AG04450 (cell line): Measurements from ENCODE around the gene VASP. TPM values are rescaled to one million over a fixed set of nuclear protein-coding genes. Genes with fewer than 3 reads are reported as not detected.

Source experiments
- CTCF ChIA-PET: fragments of 300-600, 350-600 bp; formaldehyde crosslinking; extraction: SDS; loops from one replicate; lab custom pipeline; 2022; ENCODE audit warnings: antibody characterized with exemption, inconsistent platforms; lab: Charles Lee
- POLR2A ChIA-PET: fragments of 350-600 bp; formaldehyde crosslinking; extraction: SDS; loops from one replicate; lab custom pipeline; 2021; ENCODE audit warnings: antibody characterized with exemption, inconsistent platforms; lab: Yijun Ruan, JAX
- DNase-seq: peaks from one replicate; pipeline ENCODE4 v3.0.0-alpha.2; 2011; ENCODE audit warnings: low read depth, low spot score
- H3K27ac ChIP-seq: one replicate; pipeline ENCODE4 v1.5.1; 2012; ENCODE audit warnings: low read depth, low read length, control low read depth
- H3K27me3 ChIP-seq: one replicate; pipeline ENCODE4 v1.6.0; 2012; ENCODE audit warnings: low read length; ENCODE audit not compliant: control insufficient read depth, insufficient read depth
- H3K4me3 ChIP-seq: 2 replicates; pipeline ENCODE4 v1.5.1; 2011; ENCODE audit warnings: mild to moderate bottlenecking, low read depth, low read length, control low read depth
- H3K9me3 ChIP-seq: 2 replicates; pipeline ENCODE4 v1.5.1; 2012; ENCODE audit warnings: low read length; ENCODE audit not compliant: control insufficient read depth, insufficient read depth
- CTCF ChIP-seq: IDR thresholded peaks from 2 replicates; pipeline ENCODE4 v1.5.1; 2011; ENCODE audit warnings: low read depth, low read length, control low read depth, inconsistent platforms
- polyA plus RNA-seq: library from polyadenylated mRNA; depleted of rRNA; stranded (reverse); fragments of >200 nt; gene quantifications from 2 replicates; pipeline ENCODE4 v1.2.3, GENCODE V29; 2011

Gene VASP
- polyA plus RNA-seq, 1 experiment = 49.6 TPM

GRCh38 chr19:45463241-45463640 lies 44.0 kb upstream of the VASP start:
- Histone ChIP-seq H3K9me3 (no peaks in the 10 kb centered on the region; the same call in 1 of the 2 replicates), H3K4me3 (no peak overlapping the region), H3K27me3 (no peaks in the 10 kb centered on the region), H3K27ac (no peak overlapping the region)
- no peak for TF ChIP-seq CTCF
- CTCF ChIA-PET = interaction anchor here (1.2 to 2.5 kb wide), 3 partner anchors 15 to 24 kb away, joined by 3 to 12 read pairs (median 9); no protein-coding TSS in a partner anchor
- POLR2A ChIA-PET = no interaction called here
- no peak for DNase-seq

DNA sequence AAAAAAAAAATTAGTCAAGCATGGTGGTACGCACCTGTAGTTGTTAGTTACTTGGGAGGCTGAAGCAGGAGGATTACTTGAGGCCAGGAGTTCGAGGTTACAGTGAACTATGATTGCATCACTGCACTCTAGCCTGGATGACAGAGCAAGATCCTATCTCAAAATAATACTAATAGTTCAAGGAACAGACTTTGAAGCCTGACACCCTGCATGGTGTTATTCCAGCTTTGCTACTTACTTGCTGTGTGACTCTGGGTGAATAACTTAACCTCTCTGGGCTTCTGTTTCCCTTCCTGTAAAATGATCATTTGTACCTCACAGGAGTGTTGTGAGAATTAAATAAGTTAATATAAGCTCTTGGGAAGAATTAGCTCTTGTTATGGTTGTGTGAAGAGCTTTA lies 43.0 kb upstream of the VASP start:
- H3K9me3 ChIP-seq = no peaks in the 10 kb centered on the region; the same call in 1 of the 2 replicates
- TF ChIP-seq CTCF = no peak
- POLR2A ChIA-PET = no interaction called here
- no peak for DNase-seq
- no peaks in the 10 kb centered on the region for H3K27me3 ChIP-seq
- no peak overlapping the region for H3K4me3 ChIP-seq
- CTCF ChIA-PET = no interaction called here
- no peak overlapping the region for H3K27ac ChIP-seq

DNA sequence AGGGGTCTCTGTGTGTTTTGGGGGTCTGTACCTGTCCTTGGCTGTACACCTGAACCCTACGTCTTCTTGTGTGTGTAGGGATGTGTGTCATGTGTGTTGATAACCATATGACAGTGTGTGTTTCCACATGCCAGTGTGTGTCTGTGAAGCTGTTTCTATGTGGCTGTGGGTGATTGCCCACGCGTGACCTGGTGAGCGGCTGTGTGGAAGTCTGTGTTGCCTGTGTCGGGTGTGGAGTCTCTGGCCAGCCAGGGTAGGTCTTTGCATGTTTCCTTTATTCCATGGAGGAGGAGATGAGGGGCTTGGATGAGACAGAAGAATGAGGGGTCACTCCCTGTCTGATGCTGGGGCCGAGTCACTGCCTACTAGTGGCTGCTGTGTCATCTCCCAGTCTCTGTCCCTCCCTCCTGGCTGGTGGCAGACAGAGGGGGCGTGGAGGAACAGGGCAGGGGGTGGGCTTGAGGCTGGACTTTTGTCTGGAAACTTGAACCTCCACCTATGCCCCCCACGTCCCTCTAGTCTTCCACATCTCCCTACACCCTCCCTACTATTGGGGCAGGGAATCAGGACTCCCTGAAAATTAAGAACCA lies 42.3 kb upstream of the VASP start:
- CTCF ChIA-PET = no interaction called here
- no peak for TF ChIP-seq CTCF
- no peak overlapping the region for H3K4me3 ChIP-seq
- POLR2A ChIA-PET = no interaction called here
- no peaks in the 10 kb centered on the region for H3K27me3 ChIP-seq
- H3K27ac ChIP-seq = no peak overlapping the region
- no peaks in the 10 kb centered on the region; the same call in 1 of the 2 replicates for H3K9me3 ChIP-seq
- no peak for DNase-seq

- no peak for TF ChIP-seq CTCF
- CTCF ChIA-PET = interaction anchor here (0.9 to 5.0 kb wide), 6 partner anchors 10 to 227 kb away, joined by 3 to 36 read pairs (median 7); no protein-coding TSS in a partner anchor
- POLR2A ChIA-PET = interaction anchor here (0.6 to 2.3 kb wide), 5 partner anchors 11 to 28 kb away, joined by 3 to 32 read pairs (median 5); no protein-coding TSS in a partner anchor
- DNase-seq = no peak
- Histone ChIP-seq H3K27ac (peak overlapping the region; percentile 90), H3K9me3 (no peaks in the 10 kb centered on the region; the same call in 1 of the 2 replicates), H3K4me3 (peak overlapping the region; percentile 61), H3K27me3 (no peaks in the 10 kb centered on the region)
Observed at GRCh38 chr19:45467115-45467455, 40.2 kb upstream of the VASP start.

DNA sequence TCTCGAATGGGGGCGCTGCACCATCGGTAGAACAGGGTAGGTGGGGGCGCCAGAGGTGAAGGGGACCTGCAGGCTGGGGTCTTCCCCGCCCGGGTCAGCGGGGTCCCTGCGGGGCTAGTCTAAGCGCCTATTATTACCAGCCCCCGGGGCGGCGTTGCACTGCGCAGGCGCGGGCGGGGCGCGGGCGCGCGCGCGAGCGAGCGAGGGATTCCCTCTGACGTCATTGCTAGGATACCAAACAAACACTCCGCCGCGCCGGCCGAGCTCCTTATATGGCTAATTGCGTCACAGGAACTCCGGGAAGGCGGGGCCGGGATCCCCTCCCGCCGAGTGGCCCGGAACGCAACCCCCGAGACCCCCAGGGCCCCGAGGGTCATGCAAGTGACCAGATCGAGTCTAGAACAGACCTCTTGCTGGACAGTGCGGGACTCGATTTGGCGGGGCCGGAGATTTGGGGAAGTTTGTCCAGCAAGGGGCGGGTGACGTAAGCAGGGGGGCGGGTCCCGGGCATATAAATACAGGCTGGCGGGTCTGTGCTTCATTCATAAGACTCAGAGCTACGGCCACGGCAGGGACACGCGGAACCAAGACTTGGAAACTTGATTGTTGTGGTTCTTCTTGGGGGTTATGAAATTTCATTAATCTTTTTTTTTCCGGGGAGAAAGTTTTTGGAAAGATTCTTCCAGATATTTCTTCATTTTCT lies 39.7 kb upstream of the VASP start, which contains the start of gene FOSB:
Gene FOSB (plus strand): TSS at position 541 of the 703 bp plus-strand sequence. CDS start 591 bp downstream, outside the sequence.
- CTCF ChIA-PET = interaction anchor here (0.9 to 5.0 kb wide), 6 partner anchors 11 to 226 kb away, joined by 3 to 36 read pairs (median 7); no protein-coding TSS in a partner anchor
- POLR2A ChIA-PET = interaction anchor here (0.6 to 2.8 kb wide), 8 partner anchors 11 to 714 kb away, joined by 3 to 32 read pairs (median 6); no protein-coding TSS in a partner anchor

More for the DNA sequence above, 39.7 kb upstream of the VASP start, which contains the start of gene FOSB:
- Histone ChIP-seq H3K27me3 (no peaks in the 10 kb centered on the region), H3K27ac (peak within 1 kb of the TSS; percentile 92), H3K4me3 (peak within 1 kb of the TSS; percentile 96), H3K9me3 (no peaks in the 10 kb centered on the region; the same call in 1 of the 2 replicates)
- DNase-seq = peak; percentile 87
- TF ChIP-seq CTCF = peak; percentile 23
